B cell (primary cell): ENCODE measurements around the gene ZNF317. TPM values are rescaled to one million over a fixed set of nuclear protein-coding genes. Genes with fewer than 3 reads are reported as not detected.

Experiments used
- ATAC-seq: fragments of 200-7000 bp; cut with Tn5 transposase; one replicate; pipeline ENCODE4 v1.10.0; 2021; ENCODE audit warnings: low read depth, mild to moderate bottlenecking, moderate number of reproducible peaks, moderate library complexity
- CTCF ChIA-PET: fragments of 350-600 bp; sonication (Branson Sonifier 250); formaldehyde crosslinking; loops from one replicate; lab custom pipeline; 2021; ENCODE audit warnings: antibody characterized with exemption, inconsistent platforms; lab: Charles Lee
- POLR2A ChIA-PET: fragments of 350-600 bp; sonication (Branson Sonifier 250); formaldehyde crosslinking; loops from one replicate; lab custom pipeline; 2021; ENCODE audit warnings: antibody characterized with exemption; lab: Charles Lee
- DNase-seq: peaks from one replicate; pipeline ENCODE4 v3.0.0; 2013
- H2AFZ ChIP-seq: 2 replicates; pipeline ENCODE4 v1.6.1; 2012; ENCODE audit warnings: mild to moderate bottlenecking, low read depth, low read length; ENCODE audit not compliant: insufficient read depth, poor library complexity, severe bottlenecking
- H3K27ac ChIP-seq, 2 donors: 1 replicate in 1 of 2; 2 replicates in 1 of 2; pipeline ENCODE4 v1.5.1; 2012 to 2013; ENCODE audit warnings: low read length in 2 of 2, mild to moderate bottlenecking in 2 of 2, moderate library complexity in 1 of 2
- H3K27me3 ChIP-seq, 4 experiments: fragments of 200-600 bp in 1 of 4; sonication (generic) in 1 of 4; replicated peaks in 1 of 4; 1 replicate in 2 of 4; 2 replicates in 2 of 4; pipeline versions ENCODE4 v1.6.1 to v1.7.0; 2013 to 2016; ENCODE audit warnings: low read length in 3 of 4, mild to moderate bottlenecking in 2 of 4, mixed read lengths in 1 of 4, moderate library complexity in 1 of 4; ENCODE audit not compliant: insufficient read depth in 4 of 4, control insufficient read depth in 3 of 4; ENCODE audit errors: control extremely low read depth in 1 of 4
- H3K36me3 ChIP-seq, 2 experiments: replicated peaks in 1 of 2; 1 replicate in 1 of 2; 2 replicates in 1 of 2; pipeline versions ENCODE4 v1.6.1 to v1.7.1; 2013; ENCODE audit warnings: low read length in 1 of 2; ENCODE audit not compliant: insufficient read depth in 2 of 2, control insufficient read depth in 1 of 2; ENCODE audit errors: control extremely low read depth in 1 of 2, extremely low read depth in 1 of 2
- H3K4me1 ChIP-seq, 2 donors: fragments of 200-600 bp in 1 of 2; sonication (generic) in 1 of 2; 1 replicate in 1 of 2; 2 replicates in 1 of 2; pipeline versions ENCODE4 v1.5.1 to v1.6.1; 2013 to 2017; ENCODE audit warnings: low read length in 2 of 2; ENCODE audit not compliant: control insufficient read depth in 2 of 2, insufficient read depth in 2 of 2
- H3K4me2 ChIP-seq: replicated peaks from 2 replicates; pipeline ENCODE3; 2012; ENCODE audit warnings: mild to moderate bottlenecking, low read depth, low read length; ENCODE audit not compliant: poor library complexity, severe bottlenecking
- H3K4me3 ChIP-seq, 5 experiments: fragments of 200-600 bp in 1 of 5; sonication (generic) in 1 of 5; 1 replicate in 3 of 5; 2 replicates in 2 of 5; pipeline versions ENCODE4 v1.5.1 to v1.7.0; 2011 to 2016; ENCODE audit warnings: low read length in 4 of 5, mild to moderate bottlenecking in 4 of 5, low read depth in 2 of 5, control low read depth in 1 of 5, moderate library complexity in 1 of 5; ENCODE audit not compliant: insufficient read depth in 1 of 5; ENCODE audit errors: control extremely low read depth in 1 of 5, extremely low read depth in 1 of 5
- H3K79me2 ChIP-seq: fragments of 200-600 bp; sonication (generic); one replicate; pipeline ENCODE4 v1.6.0; 2016; ENCODE audit warnings: low read length; ENCODE audit not compliant: control insufficient read depth, insufficient read depth
- H3K9ac ChIP-seq: fragments of 200-600 bp; sonication (generic); 2 replicates; pipeline ENCODE4 v1.6.1; 2017; ENCODE audit warnings: mild to moderate bottlenecking, low read length, moderate library complexity
- H3K9me3 ChIP-seq, 3 donors: one replicate each; pipeline versions ENCODE4 v1.6.1 to v1.7.1; 2013; ENCODE audit warnings: low read length in 2 of 3; ENCODE audit not compliant: control insufficient read depth in 2 of 3, insufficient read depth in 1 of 3; ENCODE audit errors: control extremely low read depth in 1 of 3
- H4K20me1 ChIP-seq: 2 replicates; pipeline ENCODE4 v1.6.0; 2012; ENCODE audit warnings: mild to moderate bottlenecking, low read length; ENCODE audit not compliant: insufficient read depth, control insufficient read depth, poor library complexity, severe bottlenecking
- H3K27ac Mint-ChIP-seq: one replicate; pipeline ENCODE4 v1.8.0; 2021; ENCODE audit warnings: mixed read lengths
- H3K27me3 Mint-ChIP-seq: one replicate; pipeline ENCODE4 v1.8.0; 2021; ENCODE audit warnings: mixed read lengths
- H3K4me1 Mint-ChIP-seq: one replicate; pipeline ENCODE4 v1.8.0; 2021; ENCODE audit warnings: mixed read lengths
- H3K4me3 Mint-ChIP-seq: one replicate; pipeline ENCODE4 v1.8.0; 2021; ENCODE audit warnings: mixed read lengths
- H3K9me3 Mint-ChIP-seq: one replicate; pipeline ENCODE4 v1.8.0; 2022; ENCODE audit warnings: mixed read lengths; ENCODE audit not compliant: insufficient read depth
- EZH2 ChIP-seq: IDR thresholded peaks from 2 replicates; pipeline ENCODE4 v1.6.1; 2012; ENCODE audit warnings: borderline replicate concordance, low read depth, mild to moderate bottlenecking, moderate library complexity, low read length; ENCODE audit not compliant: insufficient read depth, poor library complexity, severe bottlenecking
- WGBS: methylation state at CpG from one replicate; pipeline ENCODE4 v1.1.5; 2013; ENCODE audit warnings: missing lambda C conversion rate; ENCODE audit not compliant: insufficient coverage; 5-methylcytosine and 5-hydroxymethylcytosine counted together
- intact Hi-C: fragments of 100-400 bp; cut with micrococcal nuclease; formaldehyde crosslinking; loops from one replicate; pipeline ENCODE4 v1.10.0; 2022
- polyA plus RNA-seq: library from polyadenylated mRNA; depleted of rRNA; stranded (reverse); fragments of >200 nt; gene quantifications from 2 replicates; pipeline ENCODE4 v1.2.3, GENCODE V29; 2012
- total RNA-seq, 2 donors: library from RNA; stranded (reverse); fragments of 120-200 nt in 1 of 2; gene quantifications; 1 replicate in 1 of 2; 2 replicates in 1 of 2; pipeline versions ENCODE4 v1.2.3 to v1.2.4, GENCODE V29; 2013 to 2022
- TF ChIP-seq, protein P1 (sequence below): fragments of 200-600 bp; IDR thresholded peaks from one replicate; pipeline ENCODE4 v1.8.0; 2022; ENCODE audit warnings: antibody characterized with exemption, mild to moderate bottlenecking

The ZNF317 gene
- total and polyA plus RNA-seq, 2 donors (not counting 1 experiment from before 2014, with no cell fraction given): 31.6 to 65.2 TPM

GRCh38 chr19:9165261-9165660, 25.1 kb downstream of the ZNF317 start:
- intact Hi-C loops: no loop called here
- Mint-ChIP-seq H3K27ac (no peak overlapping the region), H3K27me3 (no peaks in the 10 kb centered on the region), H3K4me1 (no peaks in the 10 kb centered on the region), H3K4me3 (no peak overlapping the region), H3K9me3 (no peaks in the 10 kb centered on the region)
- Histone ChIP-seq H3K4me3 (no peak overlapping the region), H3K27me3 (no peaks in the 10 kb centered on the region), H3K9me3 (peaks cover 1 to 29% (median 6%) of the 10 kb centered on the region in 3 donors), H3K4me2 (no peak overlapping the region), H4K20me1 (no peaks in the 10 kb centered on the region), H3K36me3 (peaks cover 4 to 43% of the 10 kb centered on the region in 2 experiments), H3K4me1 (no peaks in the 10 kb centered on the region), H3K27ac (no peak overlapping the region), H2AFZ (no peak overlapping the region), H3K79me2 (peaks cover 25% of the 10 kb centered on the region), H3K9ac (no peak overlapping the region)
- ATAC-seq (no peak), DNase-seq (no peak)
- CTCF ChIA-PET: no interaction called here
- TF ChIP-seq, protein P1, sequence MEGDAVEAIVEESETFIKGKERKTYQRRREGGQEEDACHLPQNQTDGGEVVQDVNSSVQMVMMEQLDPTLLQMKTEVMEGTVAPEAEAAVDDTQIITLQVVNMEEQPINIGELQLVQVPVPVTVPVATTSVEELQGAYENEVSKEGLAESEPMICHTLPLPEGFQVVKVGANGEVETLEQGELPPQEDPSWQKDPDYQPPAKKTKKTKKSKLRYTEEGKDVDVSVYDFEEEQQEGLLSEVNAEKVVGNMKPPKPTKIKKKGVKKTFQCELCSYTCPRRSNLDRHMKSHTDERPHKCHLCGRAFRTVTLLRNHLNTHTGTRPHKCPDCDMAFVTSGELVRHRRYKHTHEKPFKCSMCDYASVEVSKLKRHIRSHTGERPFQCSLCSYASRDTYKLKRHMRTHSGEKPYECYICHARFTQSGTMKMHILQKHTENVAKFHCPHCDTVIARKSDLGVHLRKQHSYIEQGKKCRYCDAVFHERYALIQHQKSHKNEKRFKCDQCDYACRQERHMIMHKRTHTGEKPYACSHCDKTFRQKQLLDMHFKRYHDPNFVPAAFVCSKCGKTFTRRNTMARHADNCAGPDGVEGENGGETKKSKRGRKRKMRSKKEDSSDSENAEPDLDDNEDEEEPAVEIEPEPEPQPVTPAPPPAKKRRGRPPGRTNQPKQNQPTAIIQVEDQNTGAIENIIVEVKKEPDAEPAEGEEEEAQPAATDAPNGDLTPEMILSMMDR: no peak
- no peak for TF ChIP-seq EZH2
- WGBS: no CpG with 5 or more reads among the region's 3 CpGs
- POLR2A ChIA-PET: no interaction called here

- no peaks in the 10 kb centered on the region for H3K4me1 ChIP-seq
- peaks cover 13% of the 10 kb centered on the region for H3K79me2 ChIP-seq
- Mint-ChIP-seq H3K27ac (no peak overlapping the region), H3K4me1 (no peaks in the 10 kb centered on the region), H3K4me3 (no peak overlapping the region), H3K27me3 (no peaks in the 10 kb centered on the region), H3K9me3 (no peaks in the 10 kb centered on the region)
- no peak overlapping the region for H3K27ac ChIP-seq
- ChIA-PET CTCF (no interaction called here), POLR2A (no interaction called here)
- DNase-seq (no peak), ATAC-seq (no peak)
- H4K20me1 ChIP-seq: no peaks in the 10 kb centered on the region
- H3K9me3 ChIP-seq: peaks cover 0 to 14% (median 1%) of the 10 kb centered on the region in 3 donors
- peaks cover 1 to 27% of the 10 kb centered on the region in 2 experiments for H3K36me3 ChIP-seq
- H3K4me3 ChIP-seq: no peak overlapping the region
- no peaks in the 10 kb centered on the region for H3K27me3 ChIP-seq
- TF ChIP-seq, protein P1: no peak
- no peak for TF ChIP-seq EZH2
- intact Hi-C loops: no loop called here
- WGBS: 100% methylated on average over 1 of the region's 4 CpGs
- H3K4me2 ChIP-seq: no peak overlapping the region
- no peak overlapping the region for H3K9ac ChIP-seq
- no peak overlapping the region for H2AFZ ChIP-seq
Measured at GRCh38 chr19:9166846-9167245, 26.6 kb downstream of the ZNF317 start.
